ENCODE data around the gene MGLL.

Gene MGLL

GRCh38 chr3:127770671-127771355 lies 51.5 kb downstream of the MGLL start:
- DNase-seq, result no peak

- DNase-seq, result no peak
These were observed 52.8 kb downstream of the MGLL start for GRCh38 chr3:127769284-127770081.

GRCh38 chr3:127768346-127769008 lies 53.8 kb downstream of the MGLL start:
- DNase-seq, result no peak

- no peak for DNase-seq
These were observed 55.2 kb downstream of the MGLL start for GRCh38 chr3:127767126-127767525.

GRCh38 chr3:127765735-127766134 lies 56.6 kb downstream of the MGLL start:
- DNase-seq, result no peak

- no peak for DNase-seq
These were observed 57.4 kb downstream of the MGLL start for GRCh38 chr3:127764841-127765362.

GRCh38 chr3:127764301-127764700 lies 58.0 kb downstream of the MGLL start:
- DNase-seq, result no peak

- DNase-seq, result no peak
These were observed 58.5 kb downstream of the MGLL start for GRCh38 chr3:127763816-127764215.

- no peak for DNase-seq
These were observed 59.0 kb downstream of the MGLL start for GRCh38 chr3:127763337-127763736.

- no peak for DNase-seq
These were observed 59.6 kb downstream of the MGLL start for GRCh38 chr3:127762787-127763105.

GRCh38 chr3:127762077-127762786 lies 60.1 kb downstream of the MGLL start:
- DNase-seq, result peak; percentile 40 to 65

- DNase-seq, result no peak
These were observed 60.9 kb downstream of the MGLL start for GRCh38 chr3:127761441-127761801.

GRCh38 chr3:127760791-127761440 lies 61.4 kb downstream of the MGLL start:
- DNase-seq, result peak in 1 of 2 experiments; percentile 77

- peak; percentile 46 to 83 for DNase-seq
These were observed 62.0 kb downstream of the MGLL start for GRCh38 chr3:127760361-127760760.

- DNase-seq, result no peak
These were observed 62.5 kb downstream of the MGLL start for GRCh38 chr3:127759826-127760225.

- no peak for DNase-seq
These were observed 64.3 kb downstream of the MGLL start for GRCh38 chr3:127758013-127758412.

- DNase-seq, result no peak
These were observed 67.0 kb downstream of the MGLL start for GRCh38 chr3:127755305-127755681.

GRCh38 chr3:127754411-127755304 lies 67.7 kb downstream of the MGLL start:
- DNase-seq, result no peak

- DNase-seq, result no peak
These were observed 68.4 kb downstream of the MGLL start for GRCh38 chr3:127753898-127754410.

GRCh38 chr3:127753338-127753737 lies 69.0 kb downstream of the MGLL start:
- peak in 1 of 2 experiments; percentile 75 for DNase-seq

- DNase-seq, result no peak
These were observed 70.5 kb downstream of the MGLL start for GRCh38 chr3:127751782-127752181.

All from cerebellar nuclear complex (tissue), 1 donor.